Chondrocyte (in vitro differentiated cells): ENCODE measurements around the gene PRKCB. TPM values are rescaled to one million over a fixed set of nuclear protein-coding genes. Genes with fewer than 3 reads are reported as not detected.

ENCODE experiments used
- DNase-seq: peaks from one replicate; pipeline ENCODE4 v3.0.0; 2021; ENCODE audit warnings: mixed read lengths, low spot score
- H3K27ac Mint-ChIP-seq: one replicate; pipeline ENCODE4 v1.8.0; 2021; ENCODE audit warnings: mild to moderate bottlenecking, moderate library complexity, mixed read lengths; ENCODE audit not compliant: unreplicated experiment
- H3K27me3 Mint-ChIP-seq: 2 replicates; pipeline ENCODE4 v1.8.0; 2021; ENCODE audit warnings: low read depth, mixed read lengths
- H3K36me3 Mint-ChIP-seq: 2 replicates; pipeline ENCODE4 v1.8.0; 2021; ENCODE audit warnings: low read depth, mixed read lengths
- H3K4me1 Mint-ChIP-seq: 2 replicates; pipeline ENCODE4 v1.8.0; 2021; ENCODE audit warnings: low read depth, mild to moderate bottlenecking, mixed read lengths
- H3K4me3 Mint-ChIP-seq: one replicate; pipeline ENCODE4 v1.8.0; 2021; ENCODE audit warnings: mild to moderate bottlenecking, moderate library complexity, mixed read lengths; ENCODE audit not compliant: unreplicated experiment
- H3K9me3 Mint-ChIP-seq: 2 replicates; pipeline ENCODE4 v1.8.0; 2021; ENCODE audit warnings: low read depth, mixed read lengths
- CTCF ChIP-seq: fragments of 200-600 bp; sonication (generic); IDR thresholded peaks from 2 replicates; pipeline ENCODE4 v1.5.0; 2021; ENCODE audit warnings: antibody characterized with exemption, mild to moderate bottlenecking, moderate library complexity
- total RNA-seq: library from RNA; stranded (reverse); gene quantifications from 3 replicates; pipeline ENCODE4 v1.2.1, GENCODE V29; 2021

Gene PRKCB
- total RNA-seq, 1 donor from 2014 or later: not detected

- TF ChIP-seq CTCF: no peak
- no peaks in the 10 kb centered on the region for H3K4me1 Mint-ChIP-seq
- H3K27ac Mint-ChIP-seq: no peak overlapping the region
- no peaks in the 10 kb centered on the region for H3K27me3 Mint-ChIP-seq
- no peaks in the 10 kb centered on the region for H3K36me3 Mint-ChIP-seq
- H3K9me3 Mint-ChIP-seq: peaks cover 10% of the 10 kb centered on the region
- H3K4me3 Mint-ChIP-seq: no peak overlapping the region
- no peak for DNase-seq
These were observed 304.9 kb downstream of the PRKCB start for GRCh38 chr16:24140730-24141129.

- Mint-ChIP-seq H3K27me3 (no peaks in the 10 kb centered on the region), H3K4me3 (no peak overlapping the region), H3K27ac (no peak overlapping the region), H3K4me1 (no peaks in the 10 kb centered on the region), H3K36me3 (no peaks in the 10 kb centered on the region), H3K9me3 (peaks cover 12% of the 10 kb centered on the region)
- DNase-seq: no peak
- no peak for TF ChIP-seq CTCF
These were observed 305.7 kb downstream of the PRKCB start for GRCh38 chr16:24141466-24141865.

GRCh38 chr16:24141917-24142316 lies 306.1 kb downstream of the PRKCB start:
- no peak for DNase-seq
- Mint-ChIP-seq H3K4me1 (no peaks in the 10 kb centered on the region), H3K27me3 (no peaks in the 10 kb centered on the region), H3K4me3 (no peak overlapping the region), H3K27ac (no peak overlapping the region), H3K9me3 (peaks cover 12% of the 10 kb centered on the region), H3K36me3 (no peaks in the 10 kb centered on the region)
- TF ChIP-seq CTCF: no peak

GRCh38 chr16:24145927-24146326 lies 310.1 kb downstream of the PRKCB start:
- Mint-ChIP-seq H3K9me3 (peaks cover 9% of the 10 kb centered on the region), H3K4me3 (no peak overlapping the region), H3K4me1 (no peaks in the 10 kb centered on the region), H3K27ac (no peak overlapping the region), H3K27me3 (no peaks in the 10 kb centered on the region), H3K36me3 (no peaks in the 10 kb centered on the region)
- no peak for TF ChIP-seq CTCF
- no peak for DNase-seq

- no peak overlapping the region for H3K4me3 Mint-ChIP-seq
- H3K4me1 Mint-ChIP-seq: no peaks in the 10 kb centered on the region
- peaks cover 9% of the 10 kb centered on the region for H3K9me3 Mint-ChIP-seq
- H3K27me3 Mint-ChIP-seq: no peaks in the 10 kb centered on the region
- H3K27ac Mint-ChIP-seq: no peak overlapping the region
- no peak for TF ChIP-seq CTCF
- DNase-seq: no peak
- H3K36me3 Mint-ChIP-seq: no peaks in the 10 kb centered on the region
These were observed 310.7 kb downstream of the PRKCB start for GRCh38 chr16:24146518-24146917.
